ENCODE results near the gene CCL7.

CCL7 gene

GRCh38 chr17:34228781-34229180, 41.2 kb upstream of the CCL7 start:
- Histone ChIP-seq H2AFZ (no peak overlapping the region), H3K36me3 (ENCODE audit: control insufficient read depth, insufficient read depth, low read length) (no peaks in the 10 kb centered on the region), H3K4me3 (ENCODE audit: low read depth, low read length) (no peak overlapping the region), H3K9ac (no peak overlapping the region), H3K27ac (no peak overlapping the region), H3K4me1 (no peaks in the 10 kb centered on the region), H3K9me3 (ENCODE audit: control insufficient read depth, low read length) (no peaks in the 10 kb centered on the region), H3K79me2 (no peaks in the 10 kb centered on the region), H3K27me3 (ENCODE audit: control insufficient read depth, insufficient read depth, low read length) (no peaks in the 10 kb centered on the region), H3K4me2 (ENCODE audit: low read length) (no peak overlapping the region)
- TF ChIP-seq, protein P1, sequence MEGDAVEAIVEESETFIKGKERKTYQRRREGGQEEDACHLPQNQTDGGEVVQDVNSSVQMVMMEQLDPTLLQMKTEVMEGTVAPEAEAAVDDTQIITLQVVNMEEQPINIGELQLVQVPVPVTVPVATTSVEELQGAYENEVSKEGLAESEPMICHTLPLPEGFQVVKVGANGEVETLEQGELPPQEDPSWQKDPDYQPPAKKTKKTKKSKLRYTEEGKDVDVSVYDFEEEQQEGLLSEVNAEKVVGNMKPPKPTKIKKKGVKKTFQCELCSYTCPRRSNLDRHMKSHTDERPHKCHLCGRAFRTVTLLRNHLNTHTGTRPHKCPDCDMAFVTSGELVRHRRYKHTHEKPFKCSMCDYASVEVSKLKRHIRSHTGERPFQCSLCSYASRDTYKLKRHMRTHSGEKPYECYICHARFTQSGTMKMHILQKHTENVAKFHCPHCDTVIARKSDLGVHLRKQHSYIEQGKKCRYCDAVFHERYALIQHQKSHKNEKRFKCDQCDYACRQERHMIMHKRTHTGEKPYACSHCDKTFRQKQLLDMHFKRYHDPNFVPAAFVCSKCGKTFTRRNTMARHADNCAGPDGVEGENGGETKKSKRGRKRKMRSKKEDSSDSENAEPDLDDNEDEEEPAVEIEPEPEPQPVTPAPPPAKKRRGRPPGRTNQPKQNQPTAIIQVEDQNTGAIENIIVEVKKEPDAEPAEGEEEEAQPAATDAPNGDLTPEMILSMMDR (IDR thresholded peaks at IDR 0.05) = no peak

- Histone ChIP-seq H3K9me3 (ENCODE audit: control insufficient read depth, low read length) (no peaks in the 10 kb centered on the region), H3K4me3 (ENCODE audit: low read depth, low read length) (no peak overlapping the region), H3K36me3 (ENCODE audit: control insufficient read depth, insufficient read depth, low read length) (no peaks in the 10 kb centered on the region), H3K4me2 (ENCODE audit: low read length) (no peak overlapping the region), H3K79me2 (no peaks in the 10 kb centered on the region), H3K9ac (no peak overlapping the region), H3K27ac (no peak overlapping the region), H3K27me3 (ENCODE audit: control insufficient read depth, insufficient read depth, low read length) (no peaks in the 10 kb centered on the region), H3K4me1 (no peaks in the 10 kb centered on the region), H2AFZ (no peak overlapping the region)
- TF ChIP-seq, protein P1 (IDR thresholded peaks at IDR 0.05) = no peak
Observed at GRCh38 chr17:34230342-34230741, 39.7 kb upstream of the CCL7 start.

- no peak overlapping the region for H2AFZ ChIP-seq
- peak overlapping the region; percentile 19 for H3K27ac ChIP-seq
- no peaks in the 10 kb centered on the region for H3K4me1 ChIP-seq
- TF ChIP-seq, protein P1 (IDR thresholded peaks at IDR 0.05) = no peak
- no peak overlapping the region for H3K4me3 ChIP-seq (ENCODE audit: low read depth, low read length)
- H3K4me2 ChIP-seq (ENCODE audit: low read length) = no peak overlapping the region
- H3K9me3 ChIP-seq (ENCODE audit: control insufficient read depth, low read length) = no peaks in the 10 kb centered on the region
- H3K9ac ChIP-seq = no peak overlapping the region
- no peaks in the 10 kb centered on the region for H3K27me3 ChIP-seq (ENCODE audit: control insufficient read depth, insufficient read depth, low read length)
- no peaks in the 10 kb centered on the region for H3K36me3 ChIP-seq (ENCODE audit: control insufficient read depth, insufficient read depth, low read length)
- no peaks in the 10 kb centered on the region for H3K79me2 ChIP-seq
Observed at GRCh38 chr17:34234616-34235015, 35.4 kb upstream of the CCL7 start.

GRCh38 chr17:34235389-34236028, 34.5 kb upstream of the CCL7 start:
- no peak overlapping the region for H2AFZ ChIP-seq
- H3K36me3 ChIP-seq (ENCODE audit: control insufficient read depth, insufficient read depth, low read length) = no peaks in the 10 kb centered on the region
- H3K4me1 ChIP-seq = no peaks in the 10 kb centered on the region
- no peaks in the 10 kb centered on the region for H3K27me3 ChIP-seq (ENCODE audit: control insufficient read depth, insufficient read depth, low read length)
- no peak overlapping the region for H3K9ac ChIP-seq
- peak overlapping the region; percentile 8 for H3K27ac ChIP-seq
- H3K4me2 ChIP-seq (ENCODE audit: low read length) = no peak overlapping the region
- H3K9me3 ChIP-seq (ENCODE audit: control insufficient read depth, low read length) = no peaks in the 10 kb centered on the region
- TF ChIP-seq, protein P1 (IDR thresholded peaks at IDR 0.05) = no peak
- H3K4me3 ChIP-seq (ENCODE audit: low read depth, low read length) = no peak overlapping the region
- no peaks in the 10 kb centered on the region for H3K79me2 ChIP-seq

DNA sequence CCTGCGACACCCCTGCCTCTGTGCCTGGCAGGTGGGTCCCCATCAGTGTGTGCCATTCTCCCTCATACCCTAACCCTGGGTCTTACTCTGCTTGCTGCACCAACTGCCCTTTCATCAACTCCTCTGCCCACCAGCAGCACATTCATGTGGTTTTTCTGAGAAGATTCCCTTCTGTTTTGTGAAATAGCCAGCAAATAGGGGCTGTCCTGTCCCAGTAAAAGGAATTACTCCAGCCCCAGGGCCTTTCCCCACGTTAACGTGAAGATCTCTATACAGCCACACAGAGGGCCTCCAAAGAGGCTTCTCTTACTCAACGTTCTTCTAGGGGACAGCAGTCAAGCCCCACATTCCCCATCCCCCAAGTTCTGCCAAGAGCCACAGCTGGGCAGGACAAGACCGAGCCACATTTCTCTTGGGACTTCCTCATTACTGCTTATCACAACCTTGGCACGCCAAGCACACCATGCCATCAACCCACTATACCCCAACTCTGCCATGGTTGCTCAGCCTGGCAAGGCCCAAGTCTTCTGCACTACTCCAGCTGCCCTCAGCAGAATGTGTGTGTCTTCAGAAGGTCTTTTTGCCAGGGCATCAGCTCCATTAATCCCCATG, 33.6 kb upstream of the CCL7 start:
- Histone ChIP-seq H2AFZ (no peak overlapping the region), H3K79me2 (no peaks in the 10 kb centered on the region), H3K36me3 (ENCODE audit: control insufficient read depth, insufficient read depth, low read length) (no peaks in the 10 kb centered on the region), H3K4me2 (ENCODE audit: low read length) (no peak overlapping the region), H3K9ac (no peak overlapping the region), H3K9me3 (ENCODE audit: control insufficient read depth, low read length) (no peaks in the 10 kb centered on the region), H3K27me3 (ENCODE audit: control insufficient read depth, insufficient read depth, low read length) (no peaks in the 10 kb centered on the region), H3K4me3 (ENCODE audit: low read depth, low read length) (no peak overlapping the region), H3K27ac (no peak overlapping the region), H3K4me1 (no peaks in the 10 kb centered on the region)
- TF ChIP-seq, protein P1 (IDR thresholded peaks at IDR 0.05) = no peak
